Fibroblast of the aortic adventitia (primary cell): ENCODE results near the gene FOXP4. TPM values are rescaled to one million over a fixed set of nuclear protein-coding genes. Genes with fewer than 3 reads are reported as not detected.

Experiments used
- DNase-seq: peaks from one replicate; pipeline ENCODE4 v3.0.0-alpha.2; 2010; ENCODE audit warnings: low read depth
- H3K4me3 ChIP-seq: 2 replicates; pipeline ENCODE4 v1.5.1; 2011; ENCODE audit warnings: low read depth, mild to moderate bottlenecking, control low read depth, low read length, moderate library complexity
- CTCF ChIP-seq: IDR thresholded peaks from 2 replicates; pipeline ENCODE4 v1.5.1; 2011; ENCODE audit warnings: mild to moderate bottlenecking, low read length, control low read depth, inconsistent platforms; ENCODE audit not compliant: insufficient read depth
- total RNA-seq: library from RNA; depleted of rRNA; stranded (reverse); fragments of >200 nt; gene quantifications from 2 replicates; pipeline ENCODE4 v1.2.3, GENCODE V29; 2012; ENCODE audit warnings: low replicate concordance

The FOXP4 gene
- total RNA-seq, 1 donor: 2.9 TPM

DNA sequence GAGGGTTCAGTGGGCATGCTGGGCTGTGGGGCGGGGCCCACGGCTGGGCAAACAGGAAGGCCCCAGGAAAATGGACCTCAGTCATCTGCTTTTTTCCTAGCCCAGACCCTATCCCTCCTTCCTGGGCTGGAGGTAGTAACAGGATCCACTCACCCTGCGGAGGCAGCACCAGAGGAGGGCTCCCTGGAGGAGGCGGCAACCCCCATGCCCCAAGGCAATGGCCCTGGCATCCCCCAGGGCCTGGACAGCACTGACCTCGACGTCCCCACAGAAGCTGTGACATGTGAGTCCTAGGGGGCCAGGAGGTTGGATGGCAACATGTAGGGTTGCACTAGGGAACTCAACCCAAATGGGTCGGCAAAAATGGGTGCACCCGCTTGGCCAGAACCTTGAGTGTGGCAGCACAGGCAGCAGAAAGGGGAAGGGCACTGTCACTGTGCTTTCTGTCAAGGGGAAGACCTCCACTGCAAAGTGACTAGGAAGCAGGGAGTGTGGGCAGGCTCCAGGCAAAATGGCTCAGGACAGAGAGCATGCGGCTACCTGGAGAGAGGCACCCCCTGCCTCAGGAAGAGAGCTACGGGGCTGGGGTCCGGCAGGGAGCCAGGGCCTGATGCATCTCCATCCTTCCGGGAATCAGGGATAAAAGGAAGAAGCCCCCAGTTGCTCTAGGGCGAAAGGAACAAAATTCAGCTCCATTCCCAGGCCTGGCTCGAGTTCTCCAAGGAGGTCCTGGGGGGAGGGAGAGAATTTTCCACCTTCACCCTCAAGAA is 100.0 kb downstream of the FOXP4 start:
- no peak for DNase-seq
- no peak for TF ChIP-seq CTCF
- no peak overlapping the region for H3K4me3 ChIP-seq

DNA sequence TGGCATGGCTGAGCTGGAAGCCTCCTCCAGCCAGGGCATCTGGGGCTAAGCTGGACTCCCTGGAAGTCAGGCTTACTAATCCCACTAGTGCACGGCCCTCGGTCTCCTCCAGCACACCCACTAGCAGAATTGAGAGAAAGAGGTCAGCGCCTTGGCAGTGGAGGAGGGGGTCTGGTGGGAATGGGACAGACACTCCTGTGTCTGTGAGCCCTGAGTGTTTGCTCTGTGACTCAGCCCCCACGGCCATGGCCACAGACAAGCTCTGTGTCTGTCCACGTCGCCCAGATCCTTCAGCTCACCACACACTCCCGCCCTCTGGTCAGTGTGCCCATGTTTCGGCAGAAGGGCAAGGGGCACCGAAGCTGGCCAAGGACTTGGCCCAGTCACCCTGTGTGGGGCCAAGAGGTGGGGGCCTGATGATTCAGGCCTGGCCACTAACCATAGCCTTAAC is 100.9 kb downstream of the FOXP4 start:
- no peak for DNase-seq
- H3K4me3 ChIP-seq: no peak overlapping the region
- no peak for TF ChIP-seq CTCF

DNA sequence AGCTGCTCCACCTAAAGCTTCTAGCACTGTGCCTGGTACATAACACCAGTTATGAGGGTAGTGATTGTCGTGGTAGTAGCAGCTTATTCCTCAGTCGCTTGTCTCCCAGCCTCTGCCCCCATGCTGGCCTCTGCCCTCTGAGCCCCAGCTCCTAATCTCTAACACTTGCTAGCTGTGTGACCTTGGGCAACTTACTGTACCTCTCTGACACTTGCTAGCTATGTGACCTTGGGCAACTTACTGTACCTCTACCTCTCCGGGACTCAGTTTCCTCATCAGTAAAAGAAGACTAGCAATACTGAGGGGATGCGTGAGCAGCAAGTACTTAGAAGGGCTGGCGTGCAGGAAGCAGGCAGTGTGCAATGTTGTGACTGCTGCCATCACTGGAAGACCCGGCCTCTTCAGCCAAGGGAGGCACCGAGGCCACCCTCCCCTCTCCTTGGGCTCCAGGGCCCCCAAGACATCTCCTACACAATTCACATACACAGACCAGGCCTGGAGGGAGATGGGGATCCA is 101.9 kb downstream of the FOXP4 start:
- TF ChIP-seq CTCF: no peak
- no peak overlapping the region for H3K4me3 ChIP-seq
- no peak for DNase-seq

DNA sequence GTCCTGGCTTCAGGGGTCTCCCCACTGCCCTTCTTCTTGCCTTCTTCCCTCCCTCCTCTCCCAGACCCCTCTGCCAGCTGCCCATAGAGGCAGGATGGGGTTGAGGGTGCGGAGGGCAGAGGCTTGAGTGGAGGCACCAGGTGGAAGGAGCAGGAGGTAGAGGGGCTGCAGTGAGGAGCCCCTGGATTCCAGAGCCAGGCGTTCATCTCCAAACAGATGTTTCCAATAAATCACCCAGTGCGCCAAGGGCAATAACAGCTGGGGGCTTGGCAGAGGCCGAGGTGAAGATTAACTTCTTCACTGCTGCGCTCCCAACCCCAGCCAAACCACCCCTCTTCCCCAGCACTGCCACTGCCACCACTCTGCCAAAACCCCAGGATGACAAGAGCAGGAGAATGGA is 102.7 kb downstream of the FOXP4 start:
- H3K4me3 ChIP-seq: no peak overlapping the region
- TF ChIP-seq CTCF: no peak
- no peak for DNase-seq

- DNase-seq: no peak
- no peak overlapping the region for H3K4me3 ChIP-seq
- no peak for TF ChIP-seq CTCF
These were observed 103.4 kb downstream of the FOXP4 start for GRCh38 chr6:41649596-41649995.

DNA sequence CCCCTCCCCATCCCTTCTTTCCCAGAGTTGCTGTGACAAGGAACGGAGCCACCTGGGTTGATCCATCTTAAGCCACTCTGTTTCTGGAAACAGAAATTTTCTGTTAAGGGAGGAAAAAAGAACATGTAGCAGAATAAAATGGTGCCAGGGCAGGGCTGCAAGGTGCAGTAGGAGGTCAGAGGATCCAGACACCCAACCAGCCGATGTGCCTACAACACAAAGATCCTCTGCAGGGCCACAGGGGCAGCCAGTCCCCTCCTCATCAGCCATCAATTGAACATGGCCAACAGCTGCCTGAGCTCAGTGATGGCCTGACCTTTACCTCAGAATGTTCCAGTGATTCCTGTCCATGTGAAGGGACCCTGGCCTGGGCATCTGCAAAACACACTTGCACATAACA is 103.9 kb downstream of the FOXP4 start:
- no peak for TF ChIP-seq CTCF

More for the DNA sequence above, 103.9 kb downstream of the FOXP4 start:
- no peak for DNase-seq
- no peak overlapping the region for H3K4me3 ChIP-seq
